Measurements from ENCODE around the gene SNX9. TPM values are rescaled to one million over a fixed set of nuclear protein-coding genes. Genes with fewer than 3 reads are reported as not detected.

SNX9 gene
- total RNA-seq, 1 experiment from 2014 or later, result 24.8 TPM

GRCh38 chr6:157839606-157840005 lies 16.6 kb downstream of the SNX9 start:
- BruUV-seq (replicated peaks), result no TSS peak
- no peak for DNase-seq (ENCODE audit: low spot score)
- intact Hi-C loops (cut with micrococcal nuclease; ENCODE audit: unreplicated experiment), result no loop called here

GRCh38 chr6:157840261-157840660 lies 17.2 kb downstream of the SNX9 start:
- ChIA-PET POLR2A (ENCODE audit: low non-redundant PET) (no interaction called here), CTCF (no interaction called here)
- no TSS peak for BruUV-seq (replicated peaks)
- no peak for TF ChIP-seq EZH2 (IDR thresholded peaks at IDR 0.05; ENCODE audit: borderline replicate concordance, low read depth, low read length, poor library complexity, severe bottlenecking)
- no peak for TF ChIP-seq CTCF (conservative IDR thresholded peaks at IDR 0.05; ENCODE audit: low read depth, low read length)
- H3K36me3 ChIP-seq (ENCODE audit: insufficient read depth, low read length, poor library complexity, severe bottlenecking), result no peaks in the 10 kb centered on the region
- H3K27ac ChIP-seq (ENCODE audit: low read depth, low read length, poor library complexity, severe bottlenecking), result peak overlapping the region; percentile 3
- intact Hi-C loops (cut with micrococcal nuclease; ENCODE audit: unreplicated experiment), result no loop called here
- H3K9me3 ChIP-seq (ENCODE audit: low read depth, low read length, poor library complexity, severe bottlenecking), result no peaks in the 10 kb centered on the region
- no peaks in the 10 kb centered on the region for H3K27me3 ChIP-seq (replicated peaks; ENCODE audit: insufficient read depth, low read depth, low read length, poor library complexity)
- peaks cover 13% of the 10 kb centered on the region for H3K4me1 ChIP-seq (ENCODE audit: insufficient read depth, low read length, poor library complexity, severe bottlenecking)
- DNase-seq (ENCODE audit: low spot score), result no peak
- H3K4me3 ChIP-seq (ENCODE audit: low read depth, low read length, poor library complexity, severe bottlenecking), result no peak overlapping the region

More at GRCh38 chr6:157839606-157840005, 16.6 kb downstream of the SNX9 start:
- Histone ChIP-seq H3K9me3 (ENCODE audit: low read depth, low read length, poor library complexity, severe bottlenecking) (no peaks in the 10 kb centered on the region), H3K27me3 (replicated peaks; ENCODE audit: insufficient read depth, low read depth, low read length, poor library complexity) (no peaks in the 10 kb centered on the region), H3K4me3 (ENCODE audit: low read depth, low read length, poor library complexity, severe bottlenecking) (no peak overlapping the region), H3K36me3 (ENCODE audit: insufficient read depth, low read length, poor library complexity, severe bottlenecking) (no peaks in the 10 kb centered on the region), H3K27ac (ENCODE audit: low read depth, low read length, poor library complexity, severe bottlenecking) (no peak overlapping the region), H3K4me1 (ENCODE audit: insufficient read depth, low read length, poor library complexity, severe bottlenecking) (peaks cover 13% of the 10 kb centered on the region)
- CTCF ChIA-PET, result no interaction called here
- POLR2A ChIA-PET (ENCODE audit: low non-redundant PET), result no interaction called here
- no peak for TF ChIP-seq EZH2 (IDR thresholded peaks at IDR 0.05; ENCODE audit: borderline replicate concordance, low read depth, low read length, poor library complexity, severe bottlenecking)
- TF ChIP-seq CTCF (conservative IDR thresholded peaks at IDR 0.05; ENCODE audit: low read depth, low read length), result no peak

GRCh38 chr6:157840776-157841175 lies 17.7 kb downstream of the SNX9 start:
- H3K4me1 ChIP-seq (ENCODE audit: insufficient read depth, low read length, poor library complexity, severe bottlenecking), result peaks cover 17% of the 10 kb centered on the region
- H3K27me3 ChIP-seq (replicated peaks; ENCODE audit: insufficient read depth, low read depth, low read length, poor library complexity), result no peaks in the 10 kb centered on the region
- BruUV-seq (replicated peaks), result no TSS peak
- ChIA-PET CTCF (no interaction called here), POLR2A (ENCODE audit: low non-redundant PET) (no interaction called here)
- H3K36me3 ChIP-seq (ENCODE audit: insufficient read depth, low read length, poor library complexity, severe bottlenecking), result no peaks in the 10 kb centered on the region
- H3K4me3 ChIP-seq (ENCODE audit: low read depth, low read length, poor library complexity, severe bottlenecking), result no peak overlapping the region
- peak overlapping the region; percentile 3 for H3K27ac ChIP-seq (ENCODE audit: low read depth, low read length, poor library complexity, severe bottlenecking)
- no peaks in the 10 kb centered on the region for H3K9me3 ChIP-seq (ENCODE audit: low read depth, low read length, poor library complexity, severe bottlenecking)
- intact Hi-C loops (cut with micrococcal nuclease; ENCODE audit: unreplicated experiment), result no loop called here
- peak; percentile 29 for DNase-seq (ENCODE audit: low spot score)
- TF ChIP-seq CTCF (conservative IDR thresholded peaks at IDR 0.05; ENCODE audit: low read depth, low read length) (no peak), EZH2 (IDR thresholded peaks at IDR 0.05; ENCODE audit: borderline replicate concordance, low read depth, low read length, poor library complexity, severe bottlenecking) (no peak)
